ENCODE data around the gene LRP8. TPM values are rescaled to one million over a fixed set of nuclear protein-coding genes. Genes with fewer than 3 reads are reported as not detected.

The LRP8 gene
- total RNA-seq, 1 donor from 2014 or later: 15.8 TPM

DNA sequence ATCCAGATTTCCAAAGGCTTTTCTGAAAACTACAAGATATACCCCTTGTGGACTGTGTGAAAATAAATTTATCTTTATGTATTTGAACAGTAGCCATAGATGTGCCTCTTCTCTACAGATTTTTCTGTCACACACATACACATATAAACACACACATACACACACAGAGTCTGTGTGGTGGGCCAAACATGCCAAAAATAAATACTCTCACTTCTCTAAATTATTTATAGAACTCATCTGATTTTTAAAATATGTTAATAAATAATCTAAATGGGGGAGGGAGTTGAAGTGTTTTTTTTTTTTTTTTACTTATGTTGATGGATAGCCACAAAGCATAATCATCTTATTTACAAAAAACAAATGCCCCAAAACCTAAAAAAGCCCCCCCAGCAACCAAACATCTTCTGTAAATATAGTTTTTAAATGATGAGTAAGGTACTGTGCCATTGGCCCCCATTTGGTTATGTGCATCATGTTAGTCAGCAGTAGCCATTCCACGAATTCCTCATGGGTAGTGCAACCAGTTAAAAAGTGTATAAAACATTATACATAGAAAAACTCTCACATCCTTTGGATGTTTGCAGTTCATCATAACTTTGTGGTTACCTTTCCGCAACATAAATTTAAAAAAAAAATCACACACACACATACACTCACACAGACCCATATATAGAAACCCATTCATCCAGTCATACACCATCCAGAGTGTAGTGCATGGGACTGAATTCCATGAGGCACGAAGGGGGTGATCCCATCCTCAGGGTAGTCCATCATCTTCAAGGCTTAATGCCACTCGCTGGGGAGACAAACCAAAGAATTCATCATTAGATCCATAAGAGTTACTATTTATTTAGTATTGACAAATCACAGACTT, 81.4 kb downstream of the LRP8 start:
- peaks cover 9% of the 10 kb centered on the region for H3K4me1 Mint-ChIP-seq (ENCODE audit: unreplicated experiment)
- no peak overlapping the region for H3K4me3 Mint-ChIP-seq (ENCODE audit: unreplicated experiment)
- H3K27ac Mint-ChIP-seq (ENCODE audit: unreplicated experiment): no peak overlapping the region
- DNase-seq (ENCODE audit: low spot score): no peak
- TF ChIP-seq, protein P1, sequence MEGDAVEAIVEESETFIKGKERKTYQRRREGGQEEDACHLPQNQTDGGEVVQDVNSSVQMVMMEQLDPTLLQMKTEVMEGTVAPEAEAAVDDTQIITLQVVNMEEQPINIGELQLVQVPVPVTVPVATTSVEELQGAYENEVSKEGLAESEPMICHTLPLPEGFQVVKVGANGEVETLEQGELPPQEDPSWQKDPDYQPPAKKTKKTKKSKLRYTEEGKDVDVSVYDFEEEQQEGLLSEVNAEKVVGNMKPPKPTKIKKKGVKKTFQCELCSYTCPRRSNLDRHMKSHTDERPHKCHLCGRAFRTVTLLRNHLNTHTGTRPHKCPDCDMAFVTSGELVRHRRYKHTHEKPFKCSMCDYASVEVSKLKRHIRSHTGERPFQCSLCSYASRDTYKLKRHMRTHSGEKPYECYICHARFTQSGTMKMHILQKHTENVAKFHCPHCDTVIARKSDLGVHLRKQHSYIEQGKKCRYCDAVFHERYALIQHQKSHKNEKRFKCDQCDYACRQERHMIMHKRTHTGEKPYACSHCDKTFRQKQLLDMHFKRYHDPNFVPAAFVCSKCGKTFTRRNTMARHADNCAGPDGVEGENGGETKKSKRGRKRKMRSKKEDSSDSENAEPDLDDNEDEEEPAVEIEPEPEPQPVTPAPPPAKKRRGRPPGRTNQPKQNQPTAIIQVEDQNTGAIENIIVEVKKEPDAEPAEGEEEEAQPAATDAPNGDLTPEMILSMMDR (IDR thresholded peaks at IDR 0.05; ENCODE audit: unreplicated experiment): no peak
- H3K9me3 Mint-ChIP-seq (ENCODE audit: unreplicated experiment): no peaks in the 10 kb centered on the region
- H3K36me3 Mint-ChIP-seq (ENCODE audit: low read depth, unreplicated experiment): peaks cover 4% of the 10 kb centered on the region
- H3K27me3 Mint-ChIP-seq (ENCODE audit: unreplicated experiment): no peaks in the 10 kb centered on the region

DNA sequence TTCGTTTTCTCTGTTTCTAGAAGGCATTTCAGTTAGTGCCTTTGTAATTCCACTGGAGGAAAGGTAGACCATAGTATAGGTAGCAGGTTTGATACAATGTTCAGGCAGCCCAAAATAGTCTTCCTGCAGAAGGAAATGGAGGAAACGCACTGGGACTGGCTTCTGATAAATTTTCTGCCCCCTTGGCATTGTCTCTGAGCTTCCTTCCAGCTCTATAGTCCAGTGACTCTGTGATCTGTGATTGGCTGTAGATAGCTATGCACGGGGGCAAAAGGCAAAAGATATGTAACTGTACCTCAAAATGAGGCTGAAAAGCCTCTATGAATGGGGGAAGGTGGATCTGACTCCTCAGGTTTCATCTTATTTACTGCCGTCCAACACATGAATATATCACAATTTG, 83.7 kb downstream of the LRP8 start:
- Mint-ChIP-seq H3K4me3 (ENCODE audit: unreplicated experiment) (no peak overlapping the region), H3K27me3 (ENCODE audit: unreplicated experiment) (no peaks in the 10 kb centered on the region), H3K9me3 (ENCODE audit: unreplicated experiment) (no peaks in the 10 kb centered on the region), H3K4me1 (ENCODE audit: unreplicated experiment) (peaks cover 9% of the 10 kb centered on the region), H3K36me3 (ENCODE audit: low read depth, unreplicated experiment) (no peaks in the 10 kb centered on the region), H3K27ac (ENCODE audit: unreplicated experiment) (peak overlapping the region; percentile 72)
- no peak for DNase-seq (ENCODE audit: low spot score)
- TF ChIP-seq, protein P1 (IDR thresholded peaks at IDR 0.05; ENCODE audit: unreplicated experiment): no peak

DNA sequence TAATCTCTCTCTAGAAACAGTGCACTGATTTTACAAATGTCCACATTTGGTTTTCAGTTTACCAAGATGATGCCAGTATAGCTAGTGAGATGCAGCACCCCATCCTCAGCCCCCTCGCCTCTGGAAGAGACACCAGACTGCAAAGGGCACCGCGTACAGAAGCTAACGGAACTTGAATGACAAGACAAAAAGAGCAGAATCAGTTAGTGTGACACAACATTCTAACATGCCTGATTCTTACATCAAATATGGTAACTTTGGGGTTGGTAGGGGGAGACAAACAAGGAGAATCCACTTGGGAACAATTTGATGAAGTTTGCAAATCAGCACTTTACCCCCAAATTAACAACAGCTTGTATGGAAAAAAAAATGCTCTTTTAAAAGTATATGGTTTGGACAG, 85.5 kb downstream of the LRP8 start:
- Mint-ChIP-seq H3K4me1 (ENCODE audit: unreplicated experiment) (peaks cover 21% of the 10 kb centered on the region), H3K36me3 (ENCODE audit: low read depth, unreplicated experiment) (peaks cover 5% of the 10 kb centered on the region), H3K27me3 (ENCODE audit: unreplicated experiment) (peaks cover 2% of the 10 kb centered on the region), H3K4me3 (ENCODE audit: unreplicated experiment) (no peak overlapping the region), H3K27ac (ENCODE audit: unreplicated experiment) (no peak overlapping the region), H3K9me3 (ENCODE audit: unreplicated experiment) (no peaks in the 10 kb centered on the region)
- DNase-seq (ENCODE audit: low spot score): no peak
- TF ChIP-seq, protein P1 (IDR thresholded peaks at IDR 0.05; ENCODE audit: unreplicated experiment): no peak

DNA sequence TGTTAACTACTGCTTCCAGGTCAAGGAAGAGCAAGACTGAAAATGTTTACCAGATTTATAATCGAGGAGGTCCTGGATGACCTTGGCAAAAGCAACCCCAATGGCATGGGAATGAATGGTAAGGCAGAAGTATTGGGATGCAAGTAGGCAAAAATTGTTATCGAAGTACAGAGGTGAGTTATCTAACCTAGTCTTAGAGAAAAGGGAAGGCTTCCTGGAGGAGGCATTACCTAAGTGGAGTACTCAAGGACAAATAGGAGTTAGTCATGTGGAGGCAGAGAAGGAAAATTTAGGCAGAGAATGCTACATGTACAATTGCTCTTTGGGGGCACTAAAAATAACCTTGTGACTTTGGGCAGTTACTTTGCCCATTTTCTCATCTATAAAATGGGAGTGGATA, 86.0 kb downstream of the LRP8 start:
- no peak overlapping the region for H3K4me3 Mint-ChIP-seq (ENCODE audit: unreplicated experiment)
- no peaks in the 10 kb centered on the region for H3K9me3 Mint-ChIP-seq (ENCODE audit: unreplicated experiment)
- H3K27ac Mint-ChIP-seq (ENCODE audit: unreplicated experiment): no peak overlapping the region
- DNase-seq (ENCODE audit: low spot score): no peak
- peaks cover 5% of the 10 kb centered on the region for H3K36me3 Mint-ChIP-seq (ENCODE audit: low read depth, unreplicated experiment)
- H3K4me1 Mint-ChIP-seq (ENCODE audit: unreplicated experiment): peaks cover 21% of the 10 kb centered on the region
- H3K27me3 Mint-ChIP-seq (ENCODE audit: unreplicated experiment): peaks cover 2% of the 10 kb centered on the region
- TF ChIP-seq, protein P1 (IDR thresholded peaks at IDR 0.05; ENCODE audit: unreplicated experiment): no peak

All from endothelial cell (in vitro differentiated cells).